ENCODE measurements around the gene SDS. TPM values are rescaled to one million over a fixed set of nuclear protein-coding genes. Genes with fewer than 3 reads are reported as not detected.

The SDS gene
- total and polyA plus RNA-seq, 12 donors: 1.8 to 188 (median 3.4) TPM

- Histone ChIP-seq H3K27me3 (no peaks in the 10 kb centered on the region), H3K4me3 (no peak overlapping the region), H3K36me3 (replicated peaks in 1 of 2) (peaks cover 0 to 12% of the 10 kb centered on the region in 2 donors), H3K27ac (no peak overlapping the region), H3K9me3 (replicated peaks in 1 of 3) (no peaks in the 10 kb centered on the region), H3K4me1 (replicated peaks in 1 of 2) (no peaks in the 10 kb centered on the region)
- intact Hi-C loops (cut with DNase I): no loop called here
- 78 to 86% (median 84%) methylated on average over 1 to 5 of the region's 5 CpGs for WGBS, 4 donors
- no peak for TF ChIP-seq POLR2A (IDR thresholded peaks at IDR 0.05)
- TF ChIP-seq CTCF (IDR thresholded peaks at IDR 0.05): no peak
- no peak for DNase-seq
Observed at GRCh38 chr12:113395119-113395518, 8.6 kb downstream of the SDS start.

GRCh38 chr12:113393749-113394148 lies 9.9 kb downstream of the SDS start:
- TF ChIP-seq POLR2A (IDR thresholded peaks at IDR 0.05) (no peak), CTCF (IDR thresholded peaks at IDR 0.05) (no peak)

GRCh38 chr12:113392988-113393579 lies 10.6 kb downstream of the SDS start:
- intact Hi-C loops (cut with DNase I): no loop called here
- Histone ChIP-seq H3K27me3 (no peaks in the 10 kb centered on the region), H3K36me3 (replicated peaks in 1 of 2) (peaks cover 0 to 33% of the 10 kb centered on the region in 2 donors), H3K4me1 (replicated peaks in 1 of 2) (no peaks in the 10 kb centered on the region), H3K27ac (peak overlapping the region in 3 of 5 donors; percentile 10 to 65 (median 29)), H3K9me3 (replicated peaks in 1 of 3) (no peaks in the 10 kb centered on the region), H3K4me3 (no peak overlapping the region)
- DNase-seq: peak; percentile 78 to 96 (median 93)
- 56 to 92% (median 63%) methylated on average over 6 to 17 of the region's 17 CpGs for WGBS, 4 donors
- TF ChIP-seq CTCF (IDR thresholded peaks at IDR 0.05) (no peak), POLR2A (IDR thresholded peaks at IDR 0.05) (no peak)

More at GRCh38 chr12:113393749-113394148, 9.9 kb downstream of the SDS start:
- intact Hi-C loops (cut with DNase I): no loop called here
- H3K36me3 ChIP-seq (replicated peaks in 1 of 2): peaks cover 0 to 26% of the 10 kb centered on the region in 2 donors
- H3K27ac ChIP-seq: peak overlapping the region in 1 of 5 donors; percentile 10
- WGBS, 4 donors: 39 to 83% (median 66%) methylated on average over 5 of the region's 5 CpGs
- H3K27me3 ChIP-seq: no peaks in the 10 kb centered on the region
- DNase-seq: peak in 1 of 7 donors; percentile 41
- no peaks in the 10 kb centered on the region for H3K9me3 ChIP-seq (replicated peaks in 1 of 3)
- no peak overlapping the region for H3K4me3 ChIP-seq
- H3K4me1 ChIP-seq (replicated peaks in 1 of 2): no peaks in the 10 kb centered on the region

- no peaks in the 10 kb centered on the region for H3K27me3 ChIP-seq
- DNase-seq: no peak
- H3K27ac ChIP-seq: peak overlapping the region in 2 of 5 donors; percentile 29 to 65
- intact Hi-C loops (cut with DNase I): no loop called here
- H3K9me3 ChIP-seq (replicated peaks in 1 of 3): no peaks in the 10 kb centered on the region
- no peak overlapping the region for H3K4me3 ChIP-seq
- peaks cover 0 to 38% of the 10 kb centered on the region in 2 donors for H3K36me3 ChIP-seq (replicated peaks in 1 of 2)
- no peaks in the 10 kb centered on the region for H3K4me1 ChIP-seq (replicated peaks in 1 of 2)
- TF ChIP-seq CTCF (IDR thresholded peaks at IDR 0.05): no peak
- TF ChIP-seq POLR2A (IDR thresholded peaks at IDR 0.05): no peak
- WGBS, 4 donors: 77 to 85% (median 82%) methylated on average over 5 to 7 of the region's 7 CpGs
Observed at GRCh38 chr12:113392520-113392919, 11.2 kb downstream of the SDS start.

Data from adrenal gland (tissue), 12 donors.